ENCODE results near the gene COL5A2.

COL5A2 gene

GRCh38 chr2:189092936-189093335, 86.6 kb downstream of the COL5A2 start:
- DNase-seq: no peak

GRCh38 chr2:189091253-189091652, 88.3 kb downstream of the COL5A2 start:
- no peak for DNase-seq

- no peak for DNase-seq
Observed at GRCh38 chr2:189088591-189089205, 90.9 kb downstream of the COL5A2 start.

GRCh38 chr2:189086710-189087109, 92.9 kb downstream of the COL5A2 start:
- no peak for DNase-seq

- no peak for DNase-seq
Observed at GRCh38 chr2:189086250-189086649, 93.3 kb downstream of the COL5A2 start.

GRCh38 chr2:189083606-189084005, 96.0 kb downstream of the COL5A2 start:
- no peak for DNase-seq

- no peak for DNase-seq
Observed at GRCh38 chr2:189083106-189083505, 96.5 kb downstream of the COL5A2 start.

GRCh38 chr2:189082376-189082975, 97.1 kb downstream of the COL5A2 start:
- DNase-seq: no peak

GRCh38 chr2:189076572-189076971, 103.0 kb downstream of the COL5A2 start:
- DNase-seq: no peak

- DNase-seq: no peak
Observed at GRCh38 chr2:189076120-189076519, 103.4 kb downstream of the COL5A2 start.

GRCh38 chr2:189074506-189074905, 105.1 kb downstream of the COL5A2 start:
- no peak for DNase-seq

GRCh38 chr2:189072036-189072435, 107.5 kb downstream of the COL5A2 start:
- DNase-seq: no peak

- no peak for DNase-seq
Observed at GRCh38 chr2:189069855-189070619, 109.5 kb downstream of the COL5A2 start.

GRCh38 chr2:189066037-189066436, 113.5 kb downstream of the COL5A2 start:
- DNase-seq: no peak

GRCh38 chr2:189060096-189060642, 119.4 kb downstream of the COL5A2 start:
- no peak for DNase-seq

- DNase-seq: no peak
Observed at GRCh38 chr2:189057316-189057715, 122.2 kb downstream of the COL5A2 start.

GRCh38 chr2:189056200-189057106, 123.1 kb downstream of the COL5A2 start:
- DNase-seq: no peak

GRCh38 chr2:189050165-189050712, 129.3 kb downstream of the COL5A2 start:
- no peak for DNase-seq

- DNase-seq: no peak
Observed at GRCh38 chr2:189049709-189050164, 129.8 kb downstream of the COL5A2 start.

- DNase-seq: no peak
Observed at GRCh38 chr2:189048189-189048588, 131.4 kb downstream of the COL5A2 start.

- DNase-seq: no peak
Observed at GRCh38 chr2:189047171-189047888, 132.2 kb downstream of the COL5A2 start.

- no peak for DNase-seq
Observed at GRCh38 chr2:189046320-189046719, 133.2 kb downstream of the COL5A2 start.
